ENCODE results near the gene INIP.

GRCh38 chr9:112764344-112764743, 46.4 kb upstream of the INIP start:
- TF ChIP-seq POLR2A (IDR thresholded peaks at IDR 0.05), result no peak
- no peak for TF ChIP-seq CTCF (IDR thresholded peaks at IDR 0.05)
